ENCODE measurements around the gene DDHD1.
A peak's percentile ranks its signal among the peaks of the same experiment; 100 is the strongest.

Gene DDHD1

GRCh38 chr14:53034036-53034435, 119.1 kb downstream of the DDHD1 start:
- no peak for DNase-seq (ENCODE audit: low spot score)

GRCh38 chr14:53032838-53033390, 120.2 kb downstream of the DDHD1 start:
- DNase-seq (ENCODE audit: low spot score) = no peak

- peak; percentile 16 for DNase-seq (ENCODE audit: low spot score)
Measured at GRCh38 chr14:53032161-53032803, 120.8 kb downstream of the DDHD1 start.

- DNase-seq (ENCODE audit: low spot score) = no peak
Measured at GRCh38 chr14:53027562-53027961, 125.6 kb downstream of the DDHD1 start.

- no peak for DNase-seq (ENCODE audit: low spot score)
Measured at GRCh38 chr14:53027041-53027440, 126.1 kb downstream of the DDHD1 start.

- no peak for DNase-seq (ENCODE audit: low spot score)
Measured at GRCh38 chr14:53023325-53023724, 129.8 kb downstream of the DDHD1 start.

- DNase-seq (ENCODE audit: low spot score) = peak; percentile 40
Measured at GRCh38 chr14:53022593-53022992, 130.5 kb downstream of the DDHD1 start.

- no peak for DNase-seq (ENCODE audit: low spot score)
Measured at GRCh38 chr14:53020193-53020932, 132.8 kb downstream of the DDHD1 start.

- DNase-seq (ENCODE audit: low spot score) = no peak
Measured at GRCh38 chr14:53019406-53019805, 133.7 kb downstream of the DDHD1 start.

GRCh38 chr14:53017837-53018236, 135.3 kb downstream of the DDHD1 start:
- no peak for DNase-seq (ENCODE audit: low spot score)

- DNase-seq (ENCODE audit: low spot score) = no peak
Measured at GRCh38 chr14:53016919-53017318, 136.2 kb downstream of the DDHD1 start.

GRCh38 chr14:53016491-53016890, 136.6 kb downstream of the DDHD1 start:
- DNase-seq (ENCODE audit: low spot score) = no peak

GRCh38 chr14:53011053-53011462, 142.1 kb downstream of the DDHD1 start:
- peak; percentile 53 for DNase-seq (ENCODE audit: low spot score)

GRCh38 chr14:53010193-53011040, 142.7 kb downstream of the DDHD1 start:
- DNase-seq (ENCODE audit: low spot score) = peak; percentile 25

- DNase-seq (ENCODE audit: low spot score) = no peak
Measured at GRCh38 chr14:53006931-53007562, 146.1 kb downstream of the DDHD1 start.

GRCh38 chr14:53004976-53005375, 148.1 kb downstream of the DDHD1 start:
- no peak for DNase-seq (ENCODE audit: low spot score)

GRCh38 chr14:53003776-53004175, 149.3 kb downstream of the DDHD1 start:
- DNase-seq (ENCODE audit: low spot score) = no peak

- DNase-seq (ENCODE audit: low spot score) = no peak
Measured at GRCh38 chr14:53002576-53002975, 150.5 kb downstream of the DDHD1 start.

GRCh38 chr14:53001787-53002378, 151.2 kb downstream of the DDHD1 start:
- DNase-seq (ENCODE audit: low spot score) = no peak

- no peak for DNase-seq (ENCODE audit: low spot score)
Measured at GRCh38 chr14:52998376-52999015, 154.6 kb downstream of the DDHD1 start.

GRCh38 chr14:52996493-52996892, 156.6 kb downstream of the DDHD1 start:
- no peak for DNase-seq (ENCODE audit: low spot score)
